Glomerular endothelial cell (primary cell): ENCODE results near the gene GREB1. TPM values are rescaled to one million over a fixed set of nuclear protein-coding genes. Genes with fewer than 3 reads are reported as not detected.

Source experiments
- DNase-seq: peaks from one replicate; pipeline ENCODE4 v3.0.0-alpha.2; 2011; ENCODE audit warnings: low read depth, low spot score; ENCODE audit errors: extremely low read depth
- total RNA-seq: library from RNA; depleted of rRNA; stranded (reverse); fragments of >200 nt; gene quantifications from 2 replicates; pipeline ENCODE4 v1.2.3, GENCODE V29; 2015

GREB1 gene
- total RNA-seq, 1 donor from 2014 or later: 0.64 TPM

GRCh38 chr2:11630855-11631254 is 97.0 kb downstream of the GREB1 start:
- no peak for DNase-seq

GRCh38 chr2:11631462-11631861 is 97.6 kb downstream of the GREB1 start:
- no peak for DNase-seq

GRCh38 chr2:11633923-11634478 is 100.2 kb downstream of the GREB1 start:
- DNase-seq: no peak

- DNase-seq: no peak
Observed at GRCh38 chr2:11634584-11634983, 100.7 kb downstream of the GREB1 start.

GRCh38 chr2:11635141-11635540 is 101.3 kb downstream of the GREB1 start:
- DNase-seq: no peak

- DNase-seq: no peak
Observed at GRCh38 chr2:11636593-11637295, 102.9 kb downstream of the GREB1 start.

- DNase-seq: no peak
Observed at GRCh38 chr2:11637546-11637945, 103.7 kb downstream of the GREB1 start.

GRCh38 chr2:11639503-11639902 is 105.7 kb downstream of the GREB1 start:
- DNase-seq: no peak

GRCh38 chr2:11640132-11640531 is 106.3 kb downstream of the GREB1 start:
- no peak for DNase-seq

GRCh38 chr2:11642972-11643371 is 109.1 kb downstream of the GREB1 start:
- DNase-seq: no peak

- DNase-seq: no peak
Observed at GRCh38 chr2:11644293-11644692, 110.4 kb downstream of the GREB1 start.

- DNase-seq: no peak
Observed at GRCh38 chr2:11646530-11646929, 112.7 kb downstream of the GREB1 start.

- DNase-seq: no peak
Observed at GRCh38 chr2:11647834-11648600, 114.2 kb downstream of the GREB1 start.

GRCh38 chr2:11649093-11649492 is 115.2 kb downstream of the GREB1 start:
- no peak for DNase-seq

- DNase-seq: no peak
Observed at GRCh38 chr2:11651856-11652548, 118.2 kb downstream of the GREB1 start.

- DNase-seq: no peak
Observed at GRCh38 chr2:11652553-11652952, 118.7 kb downstream of the GREB1 start.

GRCh38 chr2:11655495-11655894 is 121.7 kb downstream of the GREB1 start:
- DNase-seq: no peak

- no peak for DNase-seq
Observed at GRCh38 chr2:11656252-11656651, 122.4 kb downstream of the GREB1 start.

- no peak for DNase-seq
Observed at GRCh38 chr2:11656671-11657101, 122.8 kb downstream of the GREB1 start.

- no peak for DNase-seq
Observed at GRCh38 chr2:11657195-11657594, 123.3 kb downstream of the GREB1 start.

- DNase-seq: no peak
Observed at GRCh38 chr2:11657646-11658045, 123.8 kb downstream of the GREB1 start.
